T-helper 22 cell (primary cell): ENCODE data around the gene CSNK1E.

Experiments
- DNase-seq: peaks from one replicate; pipeline ENCODE4 v3.0.0-alpha.2; 2020; ENCODE audit warnings: low read depth

The CSNK1E gene

GRCh38 chr22:38305471-38306448 lies 11.5 kb downstream of the CSNK1E start:
- DNase-seq: no peak

DNA sequence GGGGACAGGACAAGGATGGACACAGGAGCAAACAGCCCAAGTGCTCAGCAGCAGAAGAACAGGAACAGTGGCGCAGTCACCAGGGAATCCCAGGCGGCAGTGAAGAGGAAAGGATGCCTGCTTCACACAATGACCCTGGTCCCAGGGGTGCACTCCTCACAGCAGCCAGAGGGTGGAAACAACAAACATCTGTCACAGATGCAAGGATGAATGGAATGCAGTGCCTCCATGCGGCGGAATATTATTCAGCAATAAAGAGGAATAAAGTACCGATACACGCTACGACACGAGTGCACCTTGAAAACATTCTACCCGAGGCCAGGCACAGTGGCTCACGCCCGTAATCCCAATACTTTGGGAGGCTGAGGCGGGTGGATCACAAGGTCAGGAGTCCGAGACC lies 12.7 kb downstream of the CSNK1E start:
- DNase-seq: no peak

GRCh38 chr22:38303974-38304373 lies 13.3 kb downstream of the CSNK1E start:
- DNase-seq: no peak

DNA sequence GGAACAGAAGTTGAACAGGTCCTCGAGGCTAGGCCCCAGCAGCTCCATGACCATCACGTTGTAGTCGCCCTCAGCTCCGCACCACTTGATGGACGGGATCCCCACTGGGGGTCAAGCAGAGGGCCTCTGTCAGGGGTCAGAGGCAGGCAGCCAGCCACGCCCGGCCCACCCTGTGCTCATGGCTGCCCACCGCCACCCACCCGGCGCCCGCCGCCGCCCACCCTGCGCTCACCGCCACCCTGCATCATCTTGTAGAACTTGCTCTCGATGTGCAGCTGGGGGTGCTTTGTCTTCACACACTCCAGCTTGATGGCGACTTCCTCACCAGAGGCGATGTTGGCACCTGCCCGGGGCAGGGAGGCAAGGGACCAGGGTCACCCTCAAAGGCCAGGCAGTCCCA lies 14.3 kb downstream of the CSNK1E start:
- DNase-seq: no peak

GRCh38 chr22:38300946-38301345 lies 16.3 kb downstream of the CSNK1E start:
- no peak for DNase-seq

DNA sequence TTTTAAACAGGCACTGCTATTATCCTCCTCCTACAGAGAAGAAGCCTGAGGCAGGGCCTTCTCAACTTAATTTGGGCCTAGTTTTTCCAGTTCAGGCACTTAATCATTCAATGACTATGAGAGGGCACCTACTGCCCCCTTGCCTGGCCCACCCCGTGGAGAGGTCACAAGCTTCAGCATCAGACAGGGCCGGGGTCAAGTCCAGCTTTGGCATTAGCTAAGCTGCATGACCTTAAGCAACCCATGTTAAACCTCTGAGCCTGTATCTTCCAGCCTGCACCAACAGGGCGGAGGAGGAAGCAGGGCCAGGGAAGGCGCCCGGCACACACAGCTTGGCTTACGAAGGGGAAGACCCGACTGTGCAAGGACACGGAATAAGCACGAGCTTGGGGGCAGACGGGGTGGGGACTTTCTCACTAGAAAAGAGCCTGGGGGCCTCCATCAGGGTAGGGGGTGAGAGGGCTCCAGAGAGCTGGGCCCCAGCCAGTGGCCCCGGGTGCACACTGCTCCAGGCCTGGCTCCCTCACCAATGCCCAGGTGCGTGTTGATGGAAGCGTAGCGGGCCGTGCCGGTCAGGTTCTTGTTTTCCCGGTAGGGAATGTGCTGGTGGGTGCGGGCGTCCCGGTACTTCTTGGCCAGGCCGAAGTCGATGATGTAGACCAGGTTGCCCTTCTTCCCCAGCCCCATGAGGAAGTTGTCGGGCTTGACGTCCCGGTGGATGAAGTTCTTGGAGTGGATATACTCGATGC lies 16.9 kb downstream of the CSNK1E start:
- DNase-seq: no peak

DNA sequence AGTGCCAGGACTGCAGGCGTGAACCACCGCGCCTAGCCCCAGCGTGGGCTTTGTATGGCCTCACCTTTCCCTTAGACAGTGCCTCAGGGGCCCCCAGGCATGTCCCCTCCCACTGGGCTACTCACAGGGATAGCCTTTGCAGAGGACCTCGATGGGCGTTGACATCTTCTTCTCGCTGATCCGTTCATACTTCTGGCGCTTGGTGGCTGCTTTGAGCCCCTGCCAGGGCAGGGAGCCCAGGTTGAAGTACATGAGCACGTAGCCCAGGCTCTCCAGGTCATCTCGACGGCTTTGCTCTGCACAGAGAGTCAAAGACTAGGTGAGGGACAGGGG lies 17.5 kb downstream of the CSNK1E start:
- no peak for DNase-seq

- no peak for DNase-seq
These were observed 18.8 kb downstream of the CSNK1E start for GRCh38 chr22:38298312-38299005.

GRCh38 chr22:38296372-38296771 lies 20.9 kb downstream of the CSNK1E start:
- DNase-seq: no peak

GRCh38 chr22:38295863-38296262 lies 21.4 kb downstream of the CSNK1E start:
- DNase-seq: no peak

- DNase-seq: no peak
These were observed 21.9 kb downstream of the CSNK1E start for GRCh38 chr22:38295339-38295738.

GRCh38 chr22:38294193-38294592 lies 23.0 kb downstream of the CSNK1E start:
- DNase-seq: no peak

DNA sequence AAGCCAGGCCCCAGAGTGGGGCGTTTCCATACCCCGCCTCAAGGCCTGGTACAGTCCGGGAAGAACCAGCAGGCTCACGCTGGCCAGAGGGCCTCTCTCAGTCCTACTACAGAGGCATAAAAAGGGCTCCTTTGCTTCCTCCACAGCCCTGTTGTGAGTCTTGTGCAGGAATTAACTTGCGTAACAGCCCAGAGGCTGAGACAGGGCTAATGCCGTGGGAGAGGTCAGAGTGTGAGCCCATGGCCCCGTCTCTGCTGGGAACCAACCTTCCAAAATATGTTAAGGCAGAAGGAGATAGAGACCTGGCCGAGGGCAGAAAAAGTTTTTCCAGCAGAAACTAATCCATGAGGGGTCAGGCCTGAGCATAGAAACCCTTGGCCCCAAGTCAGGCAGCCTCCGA lies 24.5 kb downstream of the CSNK1E start:
- DNase-seq: no peak

GRCh38 chr22:38291201-38291777 lies 25.9 kb downstream of the CSNK1E start:
- no peak for DNase-seq

DNA sequence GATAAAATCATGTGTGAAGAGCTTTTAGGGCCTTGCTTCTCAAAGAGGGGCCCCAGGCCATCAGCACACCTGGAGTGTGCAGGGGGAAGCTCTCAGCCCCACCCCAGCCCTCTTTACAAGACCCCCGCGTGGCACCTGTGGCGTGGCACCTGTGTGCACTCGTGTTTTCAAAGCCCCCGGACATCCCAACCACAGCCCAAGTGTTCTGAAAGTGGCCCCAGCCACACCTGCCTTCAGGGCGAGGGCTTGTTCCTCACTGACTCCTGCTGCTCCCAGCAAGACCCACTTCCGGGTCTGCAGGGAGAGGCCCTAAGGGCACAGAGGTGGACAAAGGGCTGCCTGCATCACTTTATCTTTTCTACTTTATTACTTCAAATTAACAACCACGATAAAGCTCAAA lies 26.9 kb downstream of the CSNK1E start:
- no peak for DNase-seq

GRCh38 chr22:38289583-38290082 lies 27.6 kb downstream of the CSNK1E start:
- no peak for DNase-seq

- no peak for DNase-seq
These were observed 30.1 kb downstream of the CSNK1E start for GRCh38 chr22:38286915-38287669.

DNA sequence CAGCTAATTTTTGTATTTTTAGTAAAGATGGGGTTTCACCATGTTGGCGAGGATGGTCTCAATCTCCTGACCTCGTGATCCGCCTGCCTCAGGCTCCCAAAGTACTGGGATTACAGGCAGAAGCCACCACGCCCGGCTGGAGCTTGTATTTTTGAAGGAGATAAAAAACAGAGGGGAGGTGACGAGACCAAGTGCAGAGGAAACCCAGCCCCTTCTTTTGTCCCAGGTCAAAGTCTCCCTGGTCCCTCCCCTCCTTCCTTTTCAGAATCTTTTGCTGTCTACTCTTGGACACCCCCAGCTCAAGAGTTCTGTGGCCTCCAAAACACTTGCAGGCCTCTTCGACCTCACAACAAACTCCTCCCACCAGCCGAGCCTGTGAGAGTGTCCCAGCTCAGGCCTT lies 32.2 kb downstream of the CSNK1E start:
- no peak for DNase-seq

DNA sequence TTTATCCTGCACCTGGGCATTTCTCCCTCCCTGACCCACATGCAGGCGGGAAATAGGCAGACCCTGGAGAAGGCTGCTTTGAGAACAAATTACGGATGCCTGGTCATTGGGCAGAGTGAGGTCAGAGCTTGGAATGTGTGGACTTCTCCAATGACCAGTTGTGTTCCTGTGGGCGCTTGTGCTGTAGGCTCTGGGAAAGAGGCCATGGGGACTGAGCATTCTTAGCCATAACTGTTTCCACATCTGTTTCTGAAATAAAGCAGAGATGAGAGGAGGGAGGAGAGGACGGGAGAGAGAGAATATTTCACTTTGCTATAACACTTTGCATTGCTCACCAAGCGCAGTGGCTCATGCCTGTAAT lies 33.2 kb downstream of the CSNK1E start:
- no peak for DNase-seq

DNA sequence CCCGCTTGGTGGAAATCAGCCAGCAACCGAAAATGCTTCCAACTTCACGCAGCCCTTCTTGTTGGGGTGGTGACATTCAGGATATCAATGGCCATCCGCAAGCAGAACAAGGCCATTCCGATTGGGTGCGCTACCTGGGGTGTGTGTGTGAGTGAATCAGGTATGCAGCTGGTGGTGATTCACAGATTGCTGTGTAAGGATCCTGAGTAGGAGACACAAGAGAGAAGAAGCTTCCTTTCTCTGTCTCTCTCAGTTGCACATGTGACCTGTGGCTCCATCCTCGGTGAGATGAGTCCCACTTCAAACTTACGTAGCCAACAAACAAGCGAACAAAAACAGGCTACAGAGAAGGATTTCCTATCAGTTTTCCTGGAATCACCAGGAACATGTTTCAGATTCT lies 34.8 kb downstream of the CSNK1E start:
- DNase-seq: no peak

- no peak for DNase-seq
These were observed 41.1 kb downstream of the CSNK1E start for GRCh38 chr22:38276166-38276565.
